Stimulated activated CD8-positive, alpha-beta memory T cell treated with anti-CD3 and anti-CD28 coated beads, Interleukin-7, amount 100 ng/mL, for 1 hour (primary cell): Measurements from ENCODE around the gene ESRP2.
A peak's percentile ranks its signal among the peaks of the same experiment; 100 is the strongest.

Experiments used
- DNase-seq, 2 donors: peaks; one replicate each; pipeline ENCODE4 v3.0.0-alpha.2; 2020; ENCODE audit warnings: low read depth in 2 of 2

The ESRP2 gene

DNA sequence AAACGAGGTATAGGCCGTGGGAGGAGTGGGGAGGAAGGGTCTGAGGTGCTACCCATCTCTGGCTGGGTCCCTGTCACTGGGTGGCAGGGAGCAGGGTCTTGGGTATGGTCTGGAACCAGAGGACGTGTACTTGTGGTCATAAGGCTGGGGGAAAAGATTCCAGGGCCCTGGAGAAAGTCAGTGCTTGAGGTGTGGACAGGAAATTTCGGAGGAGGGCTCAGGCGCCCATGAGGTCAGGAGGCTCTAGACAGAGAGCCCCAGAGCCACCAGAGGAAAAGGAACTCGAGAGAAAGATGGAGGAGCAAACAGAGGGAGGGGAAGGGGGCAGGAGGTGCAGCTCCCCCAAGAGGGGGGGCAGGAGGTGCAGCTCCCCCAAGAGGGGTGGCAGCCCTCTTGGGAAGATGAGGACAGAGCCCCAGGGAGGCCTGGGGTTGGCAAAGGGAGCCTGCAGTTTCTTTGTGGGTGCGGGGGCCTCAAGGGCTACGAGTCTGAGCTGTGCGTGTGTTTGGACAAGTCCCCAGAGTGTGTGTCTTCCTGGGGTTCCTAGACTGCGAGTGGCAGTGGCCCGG lies 27.7 kb upstream of the ESRP2 start:
- no peak for DNase-seq

- no peak for DNase-seq
Measured at GRCh38 chr16:68259007-68259825, 23.3 kb upstream of the ESRP2 start.

GRCh38 chr16:68257906-68258800 lies 22.2 kb upstream of the ESRP2 start:
- DNase-seq, result no peak

DNA sequence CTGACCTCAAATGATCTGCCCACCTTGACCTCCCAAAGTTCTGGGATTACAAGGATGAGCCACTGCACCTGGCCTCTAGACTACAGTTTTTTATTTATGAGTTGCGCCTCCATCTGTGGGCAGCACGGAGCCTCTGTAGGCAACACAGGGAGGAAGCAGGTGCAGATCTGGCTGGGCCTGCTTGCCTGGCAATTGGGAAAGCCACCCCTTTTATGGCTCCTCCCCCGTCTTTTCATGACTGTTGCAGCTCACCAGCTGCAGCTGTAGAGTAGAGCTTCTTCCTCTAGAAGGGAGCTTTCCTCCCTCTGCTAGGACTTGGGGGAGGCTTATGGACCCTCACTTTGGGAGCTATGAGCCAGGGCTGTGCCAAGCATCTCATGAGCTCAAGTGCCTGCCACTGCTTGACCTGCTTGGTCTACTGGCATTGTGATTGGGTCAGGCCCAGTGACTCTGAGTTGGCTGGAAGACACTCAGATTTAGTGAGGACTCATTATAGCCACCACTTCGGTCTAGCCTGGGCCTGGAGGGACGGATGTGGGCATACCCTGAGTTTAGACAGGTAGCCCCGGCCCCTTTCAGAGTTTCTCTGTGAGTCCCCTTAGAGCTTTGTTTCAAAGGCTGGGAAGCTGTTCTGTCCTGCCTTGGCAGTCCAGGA lies 21.5 kb upstream of the ESRP2 start:
- DNase-seq, result no peak

- DNase-seq, result no peak
Measured at GRCh38 chr16:68255712-68256111, 19.8 kb upstream of the ESRP2 start.

GRCh38 chr16:68253721-68254120 lies 17.8 kb upstream of the ESRP2 start:
- DNase-seq, result no peak

- no peak for DNase-seq
Measured at GRCh38 chr16:68252383-68252782, 16.5 kb upstream of the ESRP2 start.

DNA sequence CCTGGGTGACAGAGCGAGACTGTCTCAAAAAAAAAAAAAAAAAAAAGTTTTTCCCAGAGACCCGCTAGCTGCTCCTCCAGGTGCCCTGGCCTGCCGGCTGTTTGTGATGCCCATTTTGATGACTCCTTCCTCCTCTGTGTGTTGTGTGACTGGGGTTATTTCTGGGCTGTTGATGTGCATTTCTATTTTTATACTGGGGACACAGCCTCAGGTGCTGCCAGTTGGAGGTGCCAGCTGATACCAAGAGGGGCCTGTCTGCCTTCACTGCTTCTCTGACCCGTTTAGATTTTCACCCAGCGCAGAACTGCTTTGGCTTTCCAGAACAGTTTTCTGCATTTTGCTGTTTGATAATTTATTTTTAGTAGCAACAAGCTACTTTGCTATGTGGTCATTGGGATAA lies 15.9 kb upstream of the ESRP2 start:
- DNase-seq, result no peak

DNA sequence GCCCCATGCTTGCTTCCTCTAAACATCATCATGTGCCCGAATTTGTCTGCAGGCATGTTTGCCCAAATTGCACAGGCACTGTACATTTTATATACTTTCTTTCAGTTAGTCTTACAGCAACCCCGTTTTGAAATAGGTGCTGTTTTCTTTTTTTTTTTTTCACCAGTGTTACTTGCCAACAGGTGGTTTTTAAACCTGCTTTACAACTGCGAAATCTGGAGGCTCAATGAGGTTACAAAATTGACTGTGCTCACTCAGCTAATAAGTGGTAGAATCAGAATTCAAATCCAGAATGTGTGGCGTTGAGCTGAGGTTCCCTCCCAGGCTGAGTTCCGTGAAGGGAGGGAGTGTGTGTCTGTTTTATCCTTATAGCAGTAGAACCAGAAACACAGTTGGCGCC lies 15.0 kb upstream of the ESRP2 start:
- no peak for DNase-seq

DNA sequence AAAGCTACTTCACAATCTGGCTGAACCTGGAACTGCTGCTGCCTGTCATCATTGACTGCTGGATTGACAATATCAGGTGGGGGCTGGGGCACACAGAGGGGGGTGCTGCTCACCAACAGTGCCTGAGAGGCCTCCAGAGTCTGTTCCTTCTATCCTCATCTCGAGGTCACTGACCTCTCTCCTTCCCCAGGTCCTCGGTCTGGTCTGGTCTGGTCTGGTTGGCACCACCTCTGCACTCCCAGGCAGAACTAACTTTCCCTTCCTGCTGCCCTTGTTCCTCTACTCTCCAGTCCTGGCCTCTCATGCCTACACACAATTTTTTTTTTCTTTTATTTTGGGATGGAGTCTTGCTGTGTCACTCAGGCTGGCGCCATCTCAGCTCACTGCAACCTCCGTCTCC lies 13.4 kb upstream of the ESRP2 start:
- no peak for DNase-seq

DNA sequence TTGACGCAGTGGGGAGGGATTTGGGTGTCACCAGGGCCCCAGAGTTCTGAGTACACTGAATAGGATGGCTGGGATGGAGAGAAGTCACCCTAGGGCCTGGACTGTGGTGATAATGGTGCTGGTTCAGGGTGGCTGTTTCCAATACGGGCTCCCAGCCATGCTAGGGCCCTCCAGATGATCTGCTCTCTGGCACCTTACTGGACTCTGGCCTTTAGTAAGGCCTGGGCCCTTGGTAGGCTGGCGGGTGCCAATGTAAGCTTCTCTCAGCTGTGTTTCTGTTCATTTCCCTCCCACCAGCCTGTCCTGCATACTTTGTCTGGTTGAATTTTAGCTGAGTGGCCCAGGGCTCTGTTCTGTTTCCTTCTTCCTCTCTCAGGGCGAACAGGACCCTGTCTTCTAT lies 12.0 kb upstream of the ESRP2 start:
- DNase-seq, result no peak

DNA sequence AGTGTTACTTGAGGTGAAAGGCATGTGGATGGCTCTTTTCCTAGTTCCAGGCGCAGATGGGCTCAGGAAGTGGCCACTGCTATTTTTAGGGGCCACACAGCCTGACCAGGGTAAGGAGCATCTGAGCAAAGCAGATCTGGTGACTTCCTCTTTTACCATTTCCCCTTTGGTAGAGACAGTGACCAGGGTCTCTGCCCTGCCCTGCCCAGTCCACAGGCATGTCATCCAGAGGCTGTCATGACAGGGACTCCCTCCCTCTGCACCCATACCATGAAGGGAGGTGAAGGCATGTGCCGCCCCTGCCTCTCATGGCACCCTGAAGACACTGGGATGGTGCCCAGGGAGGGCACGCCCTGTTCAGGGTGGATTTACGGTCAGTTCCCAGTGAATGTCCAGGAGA lies 11.5 kb upstream of the ESRP2 start:
- no peak for DNase-seq

DNA sequence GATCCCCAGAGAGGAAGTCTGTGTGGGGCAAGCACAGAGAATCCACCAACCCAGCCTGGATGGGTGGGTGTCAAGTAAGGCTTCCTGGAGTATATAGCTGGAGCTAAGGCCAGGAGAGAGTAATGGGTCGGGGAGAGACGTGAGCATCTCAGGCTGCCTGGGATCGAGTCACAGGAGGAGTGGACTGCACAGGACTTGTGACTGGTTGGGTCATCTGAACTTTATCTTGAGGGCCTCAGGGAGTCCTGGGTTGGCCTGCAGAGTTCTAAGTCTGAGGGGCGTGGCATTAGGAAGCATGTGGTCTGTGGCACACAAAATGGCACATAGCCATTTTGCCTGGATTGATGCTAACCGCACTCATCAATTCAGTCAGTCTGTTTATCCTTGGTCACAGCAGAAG lies 10.7 kb upstream of the ESRP2 start:
- no peak for DNase-seq

DNA sequence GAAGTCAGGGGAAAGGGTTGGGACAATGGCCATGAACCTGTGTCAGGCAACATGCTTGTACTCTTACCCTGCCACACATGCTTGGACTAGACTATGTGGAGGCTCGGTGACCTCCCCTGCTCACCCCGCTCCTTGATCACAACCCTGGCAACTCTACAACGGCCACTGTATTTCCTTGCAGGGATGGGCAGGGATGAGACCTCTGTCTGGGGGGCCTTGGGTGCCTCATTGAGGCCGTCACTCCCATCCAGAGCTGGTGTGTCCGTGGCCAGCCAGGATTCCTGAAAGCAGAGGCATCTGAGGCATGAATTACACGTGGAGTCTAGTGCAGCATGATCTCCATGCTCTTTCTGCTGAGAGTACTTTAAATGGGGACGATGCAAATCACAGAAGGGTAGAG lies 10.2 kb upstream of the ESRP2 start:
- no peak for DNase-seq

- peak; percentile 95 to 96 for DNase-seq
Measured at GRCh38 chr16:68244903-68245853, 9.3 kb upstream of the ESRP2 start, which contains the start of gene PLA2G15. TSS of gene PLA2G15 (plus strand) at chr16:68245373. CDS start at chr16:68245427, 54 bp downstream.

GRCh38 chr16:68244481-68244902 lies 8.6 kb upstream of the ESRP2 start:
- DNase-seq, result no peak

- DNase-seq, result no peak
Measured at GRCh38 chr16:68242926-68243858, 7.3 kb upstream of the ESRP2 start.

- DNase-seq, result no peak
Measured at GRCh38 chr16:68242085-68242484, 6.2 kb upstream of the ESRP2 start.

GRCh38 chr16:68238029-68238345 lies 2.1 kb upstream of the ESRP2 start:
- no peak for DNase-seq
